HepG2 (cell line): ENCODE results near the gene LARP1. TPM values are rescaled to one million over a fixed set of nuclear protein-coding genes. Genes with fewer than 3 reads are reported as not detected.

Experiments used
- CHD2 ChIP-seq: IDR thresholded peaks from 2 replicates; pipeline ENCODE4 v1.6.1; 2011; ENCODE audit warnings: low read depth, low read length, improper control_type of control experiment
- FOXA1 ChIP-seq, 2 experiments: fragments of 450-650 bp in 1 of 2; sonication (generic) in 1 of 2; formaldehyde crosslinking in 1 of 2; IDR thresholded peaks; 2 replicates each; pipeline versions ENCODE4 v1.4.0 to v1.6.1; 2016 to 2020; ENCODE audit warnings: missing genetic modification reagents in 1 of 2
- HDAC2 ChIP-seq: sonication (generic); formaldehyde crosslinking; IDR thresholded peaks from 2 replicates; pipeline ENCODE4 v1.4.0; 2020; ENCODE audit warnings: missing genetic modification reagents
- HNF1B ChIP-seq: sonication (generic); formaldehyde crosslinking; IDR thresholded peaks from 2 replicates; pipeline ENCODE4 v1.5.1; 2020; ENCODE audit warnings: mild to moderate bottlenecking, moderate library complexity, missing genetic modification reagents
- THRA ChIP-seq: sonication (generic); formaldehyde crosslinking; IDR thresholded peaks from 2 replicates; pipeline ENCODE4 v1.4.0; 2020; ENCODE audit warnings: missing genetic modification reagents, borderline replicate concordance
- ZFP1 ChIP-seq: IDR thresholded peaks from 2 replicates; pipeline ENCODE4 v1.6.1; 2016
- ZNF597 ChIP-seq: sonication (generic); formaldehyde crosslinking; IDR thresholded peaks from 2 replicates; pipeline ENCODE4 v1.5.0; 2020; ENCODE audit warnings: missing genetic modification reagents
- ZNF792 ChIP-seq: IDR thresholded peaks from 2 replicates; pipeline ENCODE4 v1.6.1; 2016
- ZSCAN29 ChIP-seq: sonication (generic); formaldehyde crosslinking; conservative IDR thresholded peaks from 2 replicates; pipeline ENCODE4 v1.4.0; 2020; ENCODE audit warnings: mild to moderate bottlenecking, missing genetic modification reagents
- polyA plus RNA-seq, 8 experiments: library from polyadenylated mRNA; depleted of rRNA in 3 of 8; stranded (reverse) in 7 of 8; unstranded in 1 of 8; fragments of >200 nt; fragmentation: Illumina TruSeq in 4 of 8; extraction: Trizol in 4 of 8; gene quantifications; 2 replicates each; pipeline versions ENCODE4 v1.2.1 to v1.2.3, GENCODE V29; 2011 to 2016; ENCODE audit warnings: low read depth in 4 of 8, missing spikeins in 1 of 8, mixed read lengths in 1 of 8; ENCODE audit not compliant: insufficient read depth in 1 of 8
- total RNA-seq, 5 experiments: library from RNA; depleted of rRNA; stranded (reverse); fragments of >200 nt; fragmentation: Illumina TruSeq; extraction: Trizol; gene quantifications; 2 replicates each; pipeline ENCODE4 v1.2.3, GENCODE V29; 2016; ENCODE audit warnings: low read depth in 1 of 5
- TF ChIP-seq, protein P1 (sequence below): sonication (generic); formaldehyde crosslinking; IDR thresholded peaks from 2 replicates; pipeline ENCODE4 v1.4.0; 2020; ENCODE audit warnings: missing genetic modification reagents
- TF ChIP-seq, protein P2 (sequence below): sonication (generic); formaldehyde crosslinking; IDR thresholded peaks from 2 replicates; pipeline ENCODE4 v1.9.0; 2021; ENCODE audit warnings: missing genetic modification reagents, mild to moderate bottlenecking, borderline replicate concordance
- TF ChIP-seq, protein P3 (sequence below): sonication (generic); formaldehyde crosslinking; conservative IDR thresholded peaks from 2 replicates; pipeline ENCODE4 v1.4.0; 2020; ENCODE audit warnings: mild to moderate bottlenecking, missing genetic modification reagents, moderate library complexity
- TF ChIP-seq, protein P4 (sequence below): sonication (generic); formaldehyde crosslinking; IDR thresholded peaks from 2 replicates; pipeline ENCODE4 v1.5.1; 2020; ENCODE audit warnings: missing genetic modification reagents, mild to moderate bottlenecking, borderline replicate concordance
- TF ChIP-seq, protein P5 (sequence below): sonication (generic); formaldehyde crosslinking; IDR thresholded peaks from 2 replicates; pipeline ENCODE4 v1.9.0; 2021; ENCODE audit warnings: missing genetic modification reagents, borderline replicate concordance

Gene LARP1
- total and polyA plus RNA-seq, 2 of the 13 experiments (the other 11 are each of a cell fraction or from before 2014, with no cell fraction given) = 45.2 to 61.4 TPM

DNA sequence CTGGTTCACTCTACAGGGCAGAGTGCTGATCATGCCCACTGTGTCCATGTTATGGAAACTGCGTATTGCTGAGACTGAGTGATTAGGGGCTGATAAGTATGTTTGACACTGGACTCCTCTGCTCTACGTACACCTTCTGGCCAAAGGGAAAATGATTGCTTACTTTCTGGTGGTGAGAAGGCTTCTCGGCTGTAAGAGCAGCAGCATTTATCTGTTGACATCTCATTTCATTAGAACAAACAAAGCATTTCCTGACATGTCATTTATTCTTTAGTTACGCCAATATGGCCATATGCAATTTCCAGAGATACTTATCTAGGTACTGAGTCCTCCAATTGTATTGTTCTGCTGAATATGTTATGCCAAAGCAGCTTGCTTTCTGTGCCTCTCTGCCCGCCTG lies 89.6 kb downstream of the LARP1 start (continued):
- TF ChIP-seq, protein P1, sequence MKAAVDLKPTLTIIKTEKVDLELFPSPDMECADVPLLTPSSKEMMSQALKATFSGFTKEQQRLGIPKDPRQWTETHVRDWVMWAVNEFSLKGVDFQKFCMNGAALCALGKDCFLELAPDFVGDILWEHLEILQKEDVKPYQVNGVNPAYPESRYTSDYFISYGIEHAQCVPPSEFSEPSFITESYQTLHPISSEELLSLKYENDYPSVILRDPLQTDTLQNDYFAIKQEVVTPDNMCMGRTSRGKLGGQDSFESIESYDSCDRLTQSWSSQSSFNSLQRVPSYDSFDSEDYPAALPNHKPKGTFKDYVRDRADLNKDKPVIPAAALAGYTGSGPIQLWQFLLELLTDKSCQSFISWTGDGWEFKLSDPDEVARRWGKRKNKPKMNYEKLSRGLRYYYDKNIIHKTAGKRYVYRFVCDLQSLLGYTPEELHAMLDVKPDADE (CRISPR knock-in tag) = no peak
- TF ChIP-seq ZSCAN29 (CRISPR knock-in tag) (no peak), CHD2 (no peak), ZFP1 (no peak), HNF1B (CRISPR knock-in tag) (no peak), ZNF597 (CRISPR knock-in tag) (no peak), ZNF792 (CRISPR knock-in tag) (peak; percentile 42; the same call in 1 of the 2 replicates), HDAC2 (CRISPR knock-in tag) (peak; percentile 68; the same call in 1 of the 2 replicates), THRA (CRISPR knock-in tag) (peak; percentile 59; the same call in 1 of the 2 replicates), FOXA1 (IDR thresholded peaks at IDR 0.05) (no peak), FOXA1 (CRISPR knock-in tag; IDR thresholded peaks at IDR 0.05) (peak; percentile 45; the same call in 1 of the 2 replicates)
- TF ChIP-seq, protein P2, sequence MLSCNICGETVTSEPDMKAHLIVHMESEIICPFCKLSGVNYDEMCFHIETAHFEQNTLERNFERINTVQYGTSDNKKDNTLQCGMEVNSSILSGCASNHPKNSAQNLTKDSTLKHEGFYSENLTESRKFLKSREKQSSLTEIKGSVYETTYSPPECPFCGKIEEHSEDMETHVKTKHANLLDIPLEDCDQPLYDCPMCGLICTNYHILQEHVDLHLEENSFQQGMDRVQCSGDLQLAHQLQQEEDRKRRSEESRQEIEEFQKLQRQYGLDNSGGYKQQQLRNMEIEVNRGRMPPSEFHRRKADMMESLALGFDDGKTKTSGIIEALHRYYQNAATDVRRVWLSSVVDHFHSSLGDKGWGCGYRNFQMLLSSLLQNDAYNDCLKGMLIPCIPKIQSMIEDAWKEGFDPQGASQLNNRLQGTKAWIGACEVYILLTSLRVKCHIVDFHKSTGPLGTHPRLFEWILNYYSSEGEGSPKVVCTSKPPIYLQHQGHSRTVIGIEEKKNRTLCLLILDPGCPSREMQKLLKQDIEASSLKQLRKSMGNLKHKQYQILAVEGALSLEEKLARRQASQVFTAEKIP (CRISPR knock-in tag) = no peak
- TF ChIP-seq, protein P3, sequence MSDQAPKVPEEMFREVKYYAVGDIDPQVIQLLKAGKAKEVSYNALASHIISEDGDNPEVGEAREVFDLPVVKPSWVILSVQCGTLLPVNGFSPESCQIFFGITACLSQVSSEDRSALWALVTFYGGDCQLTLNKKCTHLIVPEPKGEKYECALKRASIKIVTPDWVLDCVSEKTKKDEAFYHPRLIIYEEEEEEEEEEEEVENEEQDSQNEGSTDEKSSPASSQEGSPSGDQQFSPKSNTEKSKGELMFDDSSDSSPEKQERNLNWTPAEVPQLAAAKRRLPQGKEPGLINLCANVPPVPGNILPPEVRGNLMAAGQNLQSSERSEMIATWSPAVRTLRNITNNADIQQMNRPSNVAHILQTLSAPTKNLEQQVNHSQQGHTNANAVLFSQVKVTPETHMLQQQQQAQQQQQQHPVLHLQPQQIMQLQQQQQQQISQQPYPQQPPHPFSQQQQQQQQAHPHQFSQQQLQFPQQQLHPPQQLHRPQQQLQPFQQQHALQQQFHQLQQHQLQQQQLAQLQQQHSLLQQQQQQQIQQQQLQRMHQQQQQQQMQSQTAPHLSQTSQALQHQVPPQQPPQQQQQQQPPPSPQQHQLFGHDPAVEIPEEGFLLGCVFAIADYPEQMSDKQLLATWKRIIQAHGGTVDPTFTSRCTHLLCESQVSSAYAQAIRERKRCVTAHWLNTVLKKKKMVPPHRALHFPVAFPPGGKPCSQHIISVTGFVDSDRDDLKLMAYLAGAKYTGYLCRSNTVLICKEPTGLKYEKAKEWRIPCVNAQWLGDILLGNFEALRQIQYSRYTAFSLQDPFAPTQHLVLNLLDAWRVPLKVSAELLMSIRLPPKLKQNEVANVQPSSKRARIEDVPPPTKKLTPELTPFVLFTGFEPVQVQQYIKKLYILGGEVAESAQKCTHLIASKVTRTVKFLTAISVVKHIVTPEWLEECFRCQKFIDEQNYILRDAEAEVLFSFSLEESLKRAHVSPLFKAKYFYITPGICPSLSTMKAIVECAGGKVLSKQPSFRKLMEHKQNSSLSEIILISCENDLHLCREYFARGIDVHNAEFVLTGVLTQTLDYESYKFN = peak; percentile 52
- TF ChIP-seq, protein P4, sequence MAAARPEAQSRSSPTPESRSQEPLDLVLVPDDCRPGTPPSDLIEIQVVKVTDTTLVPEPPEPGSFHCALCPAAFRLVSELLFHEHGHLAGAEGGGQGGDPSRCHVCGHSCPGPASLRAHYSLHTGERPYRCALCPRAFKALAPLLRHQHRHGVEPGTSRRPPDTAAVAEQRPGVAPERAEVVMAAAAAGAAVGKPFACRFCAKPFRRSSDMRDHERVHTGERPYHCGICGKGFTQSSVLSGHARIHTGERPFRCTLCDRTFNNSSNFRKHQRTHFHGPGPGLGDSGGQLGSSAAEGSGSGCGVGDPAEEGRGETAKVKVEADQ (CRISPR knock-in tag) = no peak
- TF ChIP-seq, protein P5, sequence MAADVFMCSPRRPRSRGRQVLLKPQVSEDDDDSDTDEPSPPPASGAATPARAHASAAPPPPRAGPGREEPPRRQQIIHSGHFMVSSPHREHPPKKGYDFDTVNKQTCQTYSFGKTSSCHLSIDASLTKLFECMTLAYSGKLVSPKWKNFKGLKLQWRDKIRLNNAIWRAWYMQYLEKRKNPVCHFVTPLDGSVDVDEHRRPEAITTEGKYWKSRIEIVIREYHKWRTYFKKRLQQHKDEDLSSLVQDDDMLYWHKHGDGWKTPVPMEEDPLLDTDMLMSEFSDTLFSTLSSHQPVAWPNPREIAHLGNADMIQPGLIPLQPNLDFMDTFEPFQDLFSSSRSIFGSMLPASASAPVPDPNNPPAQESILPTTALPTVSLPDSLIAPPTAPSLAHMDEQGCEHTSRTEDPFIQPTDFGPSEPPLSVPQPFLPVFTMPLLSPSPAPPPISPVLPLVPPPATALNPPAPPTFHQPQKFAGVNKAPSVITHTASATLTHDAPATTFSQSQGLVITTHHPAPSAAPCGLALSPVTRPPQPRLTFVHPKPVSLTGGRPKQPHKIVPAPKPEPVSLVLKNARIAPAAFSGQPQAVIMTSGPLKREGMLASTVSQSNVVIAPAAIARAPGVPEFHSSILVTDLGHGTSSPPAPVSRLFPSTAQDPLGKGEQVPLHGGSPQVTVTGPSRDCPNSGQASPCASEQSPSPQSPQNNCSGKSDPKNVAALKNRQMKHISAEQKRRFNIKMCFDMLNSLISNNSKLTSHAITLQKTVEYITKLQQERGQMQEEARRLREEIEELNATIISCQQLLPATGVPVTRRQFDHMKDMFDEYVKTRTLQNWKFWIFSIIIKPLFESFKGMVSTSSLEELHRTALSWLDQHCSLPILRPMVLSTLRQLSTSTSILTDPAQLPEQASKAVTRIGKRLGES = no peak
